ENCODE measurements around the gene CCDC179. TPM values are rescaled to one million over a fixed set of nuclear protein-coding genes. Genes with fewer than 3 reads are reported as not detected.
A peak's percentile ranks its signal among the peaks of the same experiment; 100 is the strongest.

CCDC179 gene
- total and polyA plus RNA-seq, 9 of the 15 experiments (the other 6 are each of a cell fraction or from before 2014, with no cell fraction given) = not detected

DNA sequence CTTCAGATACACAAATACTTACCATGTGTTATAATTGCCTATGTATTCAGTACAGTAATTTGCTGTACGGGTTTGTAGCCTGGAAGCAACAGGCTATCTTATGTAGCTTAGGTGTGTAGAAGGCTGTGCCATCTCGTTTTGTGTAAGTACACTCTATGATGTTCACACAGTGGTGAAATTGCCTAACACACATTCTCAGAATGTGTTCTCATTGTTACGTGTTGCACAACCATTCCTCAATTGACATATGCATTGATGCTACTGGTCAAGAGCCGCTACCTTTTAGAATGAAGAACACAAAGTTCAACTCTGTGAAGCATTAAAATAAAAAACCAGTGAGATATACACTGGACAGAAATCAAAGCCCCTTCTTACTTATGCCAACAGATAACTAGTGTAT, 57.4 kb downstream of the CCDC179 start:
- no TSS peak for BruUV-seq (replicated peaks)
- FAIRE-seq = no peak
- H3K4me3 ChIP-seq = no peak overlapping the region
- H3K27me3 ChIP-seq (ENCODE audit: control insufficient read depth in 2 of 2, insufficient read depth in 2 of 2, low read length in 2 of 2) = no peaks in the 10 kb centered on the region
- no peak overlapping the region for H3K27ac ChIP-seq (ENCODE audit: extremely low read depth, low read depth, low read length)
- H3K36me3 ChIP-seq (ENCODE audit: control insufficient read depth, insufficient read depth, low read length) = no peaks in the 10 kb centered on the region
- no peak overlapping the region for H3K4me2 ChIP-seq (ENCODE audit: insufficient read depth, low read length)
- DNase-seq (ENCODE audit: extremely low read depth in 1 of 4, low spot score in 3 of 4) = no peak
- no peaks in the 10 kb centered on the region for H4K20me1 ChIP-seq (replicated peaks; ENCODE audit: control insufficient read depth, insufficient read depth, low read length)
- no peak overlapping the region for H3K9ac ChIP-seq (ENCODE audit: insufficient read depth in 1 of 2, low read depth in 2 of 2, low read length in 2 of 2)
- H3K9me1 ChIP-seq (ENCODE audit: control insufficient read depth, insufficient read depth, low read length) = no peaks in the 10 kb centered on the region
- 11% methylated on average over 3 of the region's 4 CpGs for WGBS (ENCODE audit: insufficient coverage, low coverage, missing lambda C conversion rate)
- CTCF ChIA-PET (ENCODE audit: low intra/inter-chr PET ratio) = no interaction called here
- ATAC-seq = no peak
- in situ Hi-C loops (cut with MboI) (no loop called here), intact Hi-C loops (cut with micrococcal nuclease) (no loop called here)
- H2AFZ ChIP-seq (ENCODE audit: low read depth, low read length) = no peak overlapping the region
- H3K9me3 ChIP-seq (replicated peaks; ENCODE audit: control insufficient read depth, insufficient read depth, low read depth, low read length) = no peaks in the 10 kb centered on the region
- POLR2A ChIA-PET = no interaction called here
- no peaks in the 10 kb centered on the region for H3K4me1 ChIP-seq (replicated peaks in 1 of 2; ENCODE audit: control insufficient read depth in 2 of 2, insufficient read depth in 2 of 2, low read length in 2 of 2)
- no peak for TF ChIP-seq CSDE1 (IDR thresholded peaks at IDR 0.05)
- no peak for TF ChIP-seq PHF21A (IDR thresholded peaks at IDR 0.05; ENCODE audit: borderline replicate concordance, low read depth)
- peak; percentile 39 for TF ChIP-seq CEBPB (tag; IDR thresholded peaks at IDR 0.05)
- TF ChIP-seq SRSF7 (optimal IDR thresholded peaks at IDR 0.05; ENCODE audit: low read depth, low read length) = no peak
- H3K79me2 ChIP-seq (ENCODE audit: control insufficient read depth, insufficient read depth, low read length) = no peaks in the 10 kb centered on the region

DNA sequence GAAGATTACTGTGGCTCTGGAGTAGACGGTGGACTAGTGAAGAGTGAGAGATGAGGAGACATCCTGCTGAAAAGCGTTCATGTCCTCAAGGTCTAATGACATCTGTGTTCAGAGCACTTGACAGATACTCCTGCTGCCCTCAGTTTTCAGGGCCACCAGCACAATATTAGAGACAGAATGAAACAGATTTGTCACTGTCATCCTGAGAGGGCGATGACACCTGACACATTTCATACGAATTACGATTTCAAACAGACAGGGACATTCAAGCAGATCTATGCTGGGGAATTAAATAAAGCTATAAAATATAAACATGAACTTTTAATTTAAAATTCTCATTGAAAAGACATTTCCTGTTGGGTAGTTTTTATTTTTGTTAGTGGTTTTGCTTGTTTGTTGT, 59.8 kb downstream of the CCDC179 start:
- no peaks in the 10 kb centered on the region for H3K36me3 ChIP-seq (ENCODE audit: control insufficient read depth, insufficient read depth, low read length)
- H3K4me1 ChIP-seq (replicated peaks in 1 of 2; ENCODE audit: control insufficient read depth in 2 of 2, insufficient read depth in 2 of 2, low read length in 2 of 2) = peaks cover 0 to 8% of the 10 kb centered on the region in 2 experiments; a peak in 2 of 5 replicates
- ChIA-PET CTCF (ENCODE audit: low intra/inter-chr PET ratio) (no interaction called here), POLR2A (no interaction called here)
- H3K27me3 ChIP-seq (ENCODE audit: control insufficient read depth in 2 of 2, insufficient read depth in 2 of 2, low read length in 2 of 2) = no peaks in the 10 kb centered on the region
- no peak overlapping the region for H3K9ac ChIP-seq (ENCODE audit: insufficient read depth in 1 of 2, low read depth in 2 of 2, low read length in 2 of 2)
- H3K9me1 ChIP-seq (ENCODE audit: control insufficient read depth, insufficient read depth, low read length) = no peaks in the 10 kb centered on the region
- 21% methylated on average over 5 of the region's 5 CpGs for WGBS (ENCODE audit: insufficient coverage, low coverage, missing lambda C conversion rate)
- intact Hi-C loops (cut with micrococcal nuclease) (no loop called here), in situ Hi-C loops (cut with MboI) (no loop called here)
- FAIRE-seq (no peak), ATAC-seq (no peak), DNase-seq (ENCODE audit: extremely low read depth in 1 of 4, low spot score in 3 of 4) (no peak)
- H3K4me3 ChIP-seq = no peak overlapping the region
- no TSS peak for BruUV-seq (replicated peaks)
- H4K20me1 ChIP-seq (replicated peaks; ENCODE audit: control insufficient read depth, insufficient read depth, low read length) = no peaks in the 10 kb centered on the region
- H3K9me3 ChIP-seq (replicated peaks; ENCODE audit: control insufficient read depth, insufficient read depth, low read depth, low read length) = no peaks in the 10 kb centered on the region
- no peak overlapping the region for H3K4me2 ChIP-seq (ENCODE audit: insufficient read depth, low read length)
- no peak overlapping the region; the same call in 1 of the 2 replicates for H2AFZ ChIP-seq (ENCODE audit: low read depth, low read length)
- TF ChIP-seq PKNOX1 (IDR thresholded peaks at IDR 0.05) = peak; percentile 60
- no peak for TF ChIP-seq KDM2B (CRISPR knock-in tag; IDR thresholded peaks at IDR 0.05)
- peak; percentile 67 for TF ChIP-seq MEIS2 (IDR thresholded peaks at IDR 0.05; ENCODE audit: partially characterized antibody)
- no peak for TF ChIP-seq PBX2 (CRISPR knock-in tag; IDR thresholded peaks at IDR 0.05; ENCODE audit: low read depth)
- peak; percentile 59; the same call in 1 of the 2 replicates for TF ChIP-seq PBX2 (tag; conservative IDR thresholded peaks at IDR 0.05; ENCODE audit: low read depth)
- no peaks in the 10 kb centered on the region for H3K79me2 ChIP-seq (ENCODE audit: control insufficient read depth, insufficient read depth, low read length)
- H3K27ac ChIP-seq (ENCODE audit: extremely low read depth, low read depth, low read length) = no peak overlapping the region
